Chondrocyte (in vitro differentiated cells): ENCODE results near the gene TSGA10IP. TPM values are rescaled to one million over a fixed set of nuclear protein-coding genes. Genes with fewer than 3 reads are reported as not detected.

Source experiments
- DNase-seq: peaks from one replicate; pipeline ENCODE4 v3.0.0; 2021; ENCODE audit warnings: mixed read lengths, low spot score
- H3K27ac Mint-ChIP-seq: one replicate; pipeline ENCODE4 v1.8.0; 2021; ENCODE audit warnings: mild to moderate bottlenecking, moderate library complexity, mixed read lengths; ENCODE audit not compliant: unreplicated experiment
- H3K27me3 Mint-ChIP-seq: 2 replicates; pipeline ENCODE4 v1.8.0; 2021; ENCODE audit warnings: low read depth, mixed read lengths
- H3K36me3 Mint-ChIP-seq: 2 replicates; pipeline ENCODE4 v1.8.0; 2021; ENCODE audit warnings: low read depth, mixed read lengths
- H3K4me1 Mint-ChIP-seq: 2 replicates; pipeline ENCODE4 v1.8.0; 2021; ENCODE audit warnings: low read depth, mild to moderate bottlenecking, mixed read lengths
- H3K4me3 Mint-ChIP-seq: one replicate; pipeline ENCODE4 v1.8.0; 2021; ENCODE audit warnings: mild to moderate bottlenecking, moderate library complexity, mixed read lengths; ENCODE audit not compliant: unreplicated experiment
- H3K9me3 Mint-ChIP-seq: 2 replicates; pipeline ENCODE4 v1.8.0; 2021; ENCODE audit warnings: low read depth, mixed read lengths
- CTCF ChIP-seq: fragments of 200-600 bp; sonication (generic); IDR thresholded peaks from 2 replicates; pipeline ENCODE4 v1.5.0; 2021; ENCODE audit warnings: antibody characterized with exemption, mild to moderate bottlenecking, moderate library complexity
- long read RNA-seq: library from polyadenylated mRNA; stranded (forward); transcript quantifications from one replicate; pipeline ENCODE4 v2.0.0, GENCODE V29; 2021
- total RNA-seq: library from RNA; stranded (reverse); gene quantifications from 3 replicates; pipeline ENCODE4 v1.2.1, GENCODE V29; 2021

TSGA10IP gene
- not detected in 3 replicates for total RNA-seq
- long read RNA-seq: 0 reads

- Mint-ChIP-seq H3K4me1 (peaks cover 6% of the 10 kb centered on the region), H3K4me3 (no peak within 1 kb of the TSS), H3K9me3 (no peaks in the 10 kb centered on the region), H3K27me3 (peaks cover 3% of the 10 kb centered on the region), H3K27ac (no peak within 1 kb of the TSS), H3K36me3 (no peaks in the 10 kb centered on the region)
- TF ChIP-seq CTCF: no peak
- DNase-seq: no peak
Measured at GRCh38 chr11:65945430-65945911, at the start of gene TSGA10IP. Gene TSGA10IP (plus strand): TSS chr11:65945480. CDS start chr11:65945676, 196 bp downstream.

DNA sequence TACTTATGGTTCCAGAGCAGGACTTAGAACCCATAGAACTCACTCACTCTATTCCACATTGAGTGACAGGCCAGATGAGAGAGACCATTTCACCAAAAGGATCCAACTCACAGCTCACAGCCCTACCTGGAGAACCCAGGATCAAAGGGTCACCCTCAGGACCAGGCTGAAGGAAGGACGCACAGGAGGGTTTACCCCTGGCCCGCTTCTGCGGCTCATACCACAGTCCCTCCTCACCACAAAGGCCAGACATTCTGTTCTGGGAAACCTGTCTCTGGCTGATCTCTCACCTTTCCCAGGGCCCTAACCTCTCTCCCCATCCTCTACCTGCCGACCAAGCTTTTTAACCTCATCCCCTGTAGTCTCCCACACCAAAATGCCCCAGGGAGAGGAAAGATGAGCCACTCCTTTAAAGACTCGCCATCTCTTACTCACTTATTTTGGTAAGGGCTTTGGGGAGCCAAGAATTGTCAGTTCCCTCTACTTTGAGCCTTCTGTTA, 49.7 kb upstream of the TSGA10IP start:
- peaks cover 32% of the 10 kb centered on the region for H3K4me1 Mint-ChIP-seq
- no peak for TF ChIP-seq CTCF
- H3K4me3 Mint-ChIP-seq: no peak overlapping the region
- H3K27me3 Mint-ChIP-seq: no peaks in the 10 kb centered on the region
- no peaks in the 10 kb centered on the region for H3K9me3 Mint-ChIP-seq
- no peak for DNase-seq
- peaks cover 3% of the 10 kb centered on the region for H3K36me3 Mint-ChIP-seq
- peak overlapping the region; percentile 0 for H3K27ac Mint-ChIP-seq

DNA sequence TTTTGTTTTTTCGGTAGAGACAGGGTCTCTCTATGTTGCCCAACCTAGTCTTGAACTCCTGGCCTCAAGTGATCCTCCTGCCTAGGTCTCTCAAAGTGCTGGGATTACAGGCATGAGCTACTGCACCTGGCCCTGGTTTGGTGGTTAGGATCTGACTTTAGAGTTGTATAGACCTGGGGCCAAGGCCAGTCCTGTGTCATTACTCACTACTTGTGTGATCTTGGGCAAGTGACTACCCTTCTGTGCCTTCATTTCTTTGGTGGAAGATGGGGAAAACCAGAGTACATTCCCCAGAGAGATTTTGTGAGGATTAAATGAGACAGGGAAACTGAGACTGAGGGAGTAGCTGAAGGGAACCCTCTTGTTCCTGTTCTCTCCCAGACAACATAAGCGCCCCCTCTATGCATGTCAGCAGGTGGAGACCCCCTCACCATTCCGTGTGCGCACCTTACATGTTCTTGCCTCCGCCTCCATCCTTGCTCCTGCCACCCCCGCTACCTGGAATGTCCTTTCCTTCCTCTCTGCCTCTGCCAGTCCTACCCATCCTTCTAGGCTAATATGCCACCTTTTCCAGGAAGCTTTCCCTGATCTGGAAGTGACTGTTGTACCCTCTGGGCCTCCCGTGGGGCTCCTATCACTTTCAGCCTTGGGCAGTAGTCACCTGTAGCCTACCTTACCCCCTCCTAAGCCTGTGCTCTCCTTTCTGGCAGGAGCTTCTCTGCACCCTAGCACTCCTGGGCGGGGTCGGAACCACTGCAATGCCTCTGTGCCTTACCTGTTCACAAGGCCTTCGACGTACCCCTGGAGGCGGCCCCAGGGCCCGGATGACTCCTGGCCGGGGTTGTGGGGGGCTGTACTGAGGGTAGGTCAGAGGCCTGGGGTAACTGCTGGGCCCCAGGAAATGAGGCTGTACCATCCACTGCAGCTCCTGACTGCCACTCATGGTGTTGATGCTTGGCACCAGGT, 49.0 kb upstream of the TSGA10IP start:
- peaks cover 35% of the 10 kb centered on the region for H3K4me1 Mint-ChIP-seq
- no peaks in the 10 kb centered on the region for H3K27me3 Mint-ChIP-seq
- peaks cover 3% of the 10 kb centered on the region for H3K36me3 Mint-ChIP-seq
- DNase-seq: no peak
- no peak overlapping the region for H3K4me3 Mint-ChIP-seq
- no peak overlapping the region for H3K27ac Mint-ChIP-seq
- no peak for TF ChIP-seq CTCF
- H3K9me3 Mint-ChIP-seq: no peaks in the 10 kb centered on the region

DNA sequence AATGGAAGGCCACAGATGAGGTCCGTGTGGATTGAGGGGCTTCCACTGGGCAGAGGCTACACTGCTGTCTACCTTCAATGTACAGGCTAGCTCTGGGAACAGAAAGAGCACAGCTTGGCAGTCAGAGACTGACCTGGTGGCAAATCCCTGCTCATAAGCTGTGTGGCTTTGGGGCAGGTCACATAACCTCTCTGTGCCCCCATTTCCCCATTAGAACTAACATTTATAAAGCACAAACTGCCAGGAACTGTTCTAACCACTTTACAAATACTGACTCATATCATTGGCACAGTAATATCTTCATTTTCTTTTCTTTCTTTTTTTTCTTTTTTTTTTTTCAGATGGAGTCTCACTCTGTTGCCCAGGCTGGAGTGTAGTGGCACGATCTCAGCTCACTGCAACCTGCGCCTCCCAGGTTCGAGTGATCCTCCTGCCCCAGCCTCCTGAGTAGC, 48.2 kb upstream of the TSGA10IP start:
- Mint-ChIP-seq H3K27ac (no peak overlapping the region), H3K9me3 (no peaks in the 10 kb centered on the region), H3K4me1 (peaks cover 36% of the 10 kb centered on the region), H3K36me3 (peaks cover 3% of the 10 kb centered on the region), H3K4me3 (no peak overlapping the region), H3K27me3 (no peaks in the 10 kb centered on the region)
- no peak for TF ChIP-seq CTCF
- no peak for DNase-seq

DNA sequence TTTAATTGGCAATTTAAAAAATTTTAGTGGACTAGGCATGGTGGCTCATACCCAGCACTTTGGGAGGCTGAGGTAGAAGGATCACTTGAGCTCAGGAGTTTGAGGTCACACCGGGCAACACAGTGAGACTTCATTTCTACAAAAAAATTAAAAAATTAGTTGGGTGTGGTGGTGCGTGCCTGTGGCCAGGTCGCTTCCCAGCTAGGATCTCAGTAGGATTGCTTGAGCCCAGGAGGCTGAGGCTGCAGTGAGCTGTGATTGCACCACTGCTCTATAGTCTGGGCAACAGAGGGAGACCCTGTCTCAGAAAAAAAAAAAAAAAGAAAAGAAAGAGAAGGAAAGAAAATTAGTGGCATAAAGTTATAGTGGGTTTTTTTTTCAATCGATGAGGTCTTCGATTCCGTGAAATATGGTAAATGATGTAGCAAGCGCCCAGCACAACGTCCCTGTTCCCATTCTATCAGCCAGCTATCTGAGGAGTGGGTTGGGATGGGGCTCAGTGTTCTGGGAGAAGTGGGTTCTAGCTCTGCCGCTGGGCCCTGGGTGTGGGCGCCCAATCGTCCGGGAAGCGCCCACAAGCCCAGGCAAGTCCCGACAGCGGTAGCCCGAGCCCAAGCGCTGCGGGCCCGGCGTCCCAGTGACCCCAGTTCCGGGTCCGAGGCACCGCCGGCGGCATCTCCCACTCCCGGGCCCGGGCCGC, 46.5 kb upstream of the TSGA10IP start:
- Mint-ChIP-seq H3K27me3 (no peaks in the 10 kb centered on the region), H3K36me3 (no peaks in the 10 kb centered on the region), H3K4me1 (peaks cover 42% of the 10 kb centered on the region), H3K9me3 (no peaks in the 10 kb centered on the region), H3K27ac (peak overlapping the region; percentile 93), H3K4me3 (peak overlapping the region; percentile 79)
- TF ChIP-seq CTCF: no peak
- DNase-seq: no peak
